HG02642 (cell line): Measurements from ENCODE around the gene CD4.
A peak's percentile ranks its signal among the peaks of the same experiment; 100 is the strongest.

Source experiments
- ATAC-seq: cut with Tn5 transposase; IDR thresholded peaks from one replicate; pipeline ENCODE4 v1.9.1; 2021; ENCODE audit warnings: mild to moderate bottlenecking; ENCODE audit not compliant: unreplicated experiment, poor library complexity

The CD4 gene

DNA sequence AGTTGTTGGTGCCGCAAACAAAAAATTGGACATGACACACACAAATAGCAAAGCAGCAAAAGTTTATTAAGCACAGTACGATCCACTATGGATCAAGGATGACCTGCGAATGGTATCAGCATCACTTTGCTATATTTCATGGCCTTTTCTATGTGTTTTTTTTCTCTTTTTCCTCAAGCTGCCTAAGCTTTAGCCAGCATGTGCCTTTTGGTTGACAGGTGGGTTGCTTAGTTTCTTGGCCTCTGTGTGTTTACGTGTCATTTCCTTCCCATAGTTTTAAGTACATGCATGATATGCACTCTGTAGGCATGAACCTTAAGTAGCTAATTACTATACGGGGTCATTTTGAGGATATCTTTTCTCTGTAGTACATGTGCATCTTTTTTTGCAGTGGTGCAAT is 9.8 kb downstream of the CD4 start:
- ATAC-seq, result no peak

- no peak for ATAC-seq
Observed at GRCh38 chr12:6807170-6807569, 17.8 kb downstream of the CD4 start.

DNA sequence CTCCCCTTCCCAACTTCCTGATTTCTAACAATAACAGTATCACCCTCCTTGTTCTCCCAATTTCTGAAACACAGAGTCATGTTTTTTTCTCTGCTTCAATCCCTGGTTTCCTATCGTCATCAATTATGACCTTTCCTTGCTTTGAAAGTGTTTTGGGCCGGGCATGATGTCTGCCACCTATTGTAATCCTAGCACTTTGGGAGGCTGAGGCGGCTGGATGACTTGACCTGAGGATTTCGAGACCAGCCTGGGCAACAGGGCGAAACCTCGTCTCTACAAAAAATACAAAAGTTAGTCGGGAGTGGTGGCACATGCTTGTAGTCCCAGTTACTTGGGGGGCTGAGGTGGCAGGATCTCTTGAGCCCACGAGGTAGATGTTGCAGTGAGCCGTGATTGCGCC is 19.7 kb downstream of the CD4 start:
- no peak for ATAC-seq

DNA sequence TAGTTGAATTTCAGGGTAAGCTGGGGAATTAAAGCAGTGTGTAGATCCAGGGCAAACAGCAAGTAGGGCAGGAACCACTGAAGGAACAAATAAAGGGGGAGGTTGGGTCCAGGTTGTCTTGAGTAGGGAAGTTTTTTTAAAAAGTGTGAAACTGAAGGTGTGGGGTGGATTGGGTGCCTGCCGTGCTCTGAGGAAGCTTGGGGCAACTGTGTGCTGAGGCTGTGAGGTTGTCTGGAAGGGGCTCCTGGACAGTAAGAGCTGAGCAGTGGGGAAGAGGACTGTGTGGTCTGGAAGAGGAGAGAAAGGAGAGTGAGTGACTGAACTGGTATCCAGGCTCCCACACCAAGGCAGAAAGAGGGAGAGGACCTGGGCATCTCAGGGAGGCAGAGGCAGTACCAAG is 21.4 kb downstream of the CD4 start:
- ATAC-seq, result no peak

- ATAC-seq, result no peak
Observed at GRCh38 chr12:6813363-6813762, 24.0 kb downstream of the CD4 start.

- ATAC-seq, result no peak
Observed at GRCh38 chr12:6816598-6816997, 27.3 kb downstream of the CD4 start.

GRCh38 chr12:6817098-6817497 is 27.8 kb downstream of the CD4 start:
- no peak for ATAC-seq

DNA sequence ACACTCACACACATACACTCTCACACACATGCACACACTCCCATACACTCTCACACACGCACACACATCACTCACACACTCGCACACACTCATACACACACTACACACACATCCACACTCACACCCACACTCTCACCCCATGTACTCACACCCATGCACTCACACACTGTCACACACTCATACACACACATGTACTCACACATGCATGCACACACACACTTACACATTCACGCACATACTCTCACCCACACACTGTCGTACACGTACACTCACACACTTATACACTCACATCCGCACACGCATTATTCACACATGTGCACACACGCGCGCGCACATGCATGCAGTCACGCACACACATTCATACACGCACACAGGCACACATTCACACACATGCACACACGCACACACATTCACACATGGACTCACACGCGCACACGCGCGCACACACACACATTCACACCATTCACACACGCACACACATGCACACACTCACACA is 28.4 kb downstream of the CD4 start:
- no peak for ATAC-seq

- no peak for ATAC-seq
Observed at GRCh38 chr12:6818222-6818621, 28.9 kb downstream of the CD4 start.

GRCh38 chr12:6818645-6819044 is 29.3 kb downstream of the CD4 start:
- ATAC-seq, result no peak

GRCh38 chr12:6819106-6820030 is 30.0 kb downstream of the CD4 start:
- no peak for ATAC-seq

DNA sequence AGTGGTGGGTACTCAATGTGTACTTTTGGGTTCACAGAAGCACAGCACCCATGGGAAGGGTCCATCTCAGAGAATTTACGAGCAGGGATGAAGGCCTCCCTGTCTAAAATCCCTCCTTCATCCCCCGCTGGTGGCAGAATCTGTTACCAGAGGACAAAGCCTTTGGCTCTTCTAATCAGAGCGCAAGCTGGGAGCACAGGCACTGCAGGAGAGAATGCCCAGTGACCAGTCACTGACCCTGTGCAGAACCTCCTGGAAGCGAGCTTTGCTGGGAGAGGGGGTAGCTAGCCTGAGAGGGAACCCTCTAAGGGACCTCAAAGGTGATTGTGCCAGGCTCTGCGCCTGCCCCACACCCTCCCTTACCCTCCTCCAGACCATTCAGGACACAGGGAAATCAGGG is 30.8 kb downstream of the CD4 start:
- no peak for ATAC-seq

- ATAC-seq, result no peak
Observed at GRCh38 chr12:6821591-6822425, 32.5 kb downstream of the CD4 start, which contains the start of gene GPR162. GPR162 (plus strand) TSS chr12:6821821; CDS start chr12:6823899, 2,078 bp downstream.

DNA sequence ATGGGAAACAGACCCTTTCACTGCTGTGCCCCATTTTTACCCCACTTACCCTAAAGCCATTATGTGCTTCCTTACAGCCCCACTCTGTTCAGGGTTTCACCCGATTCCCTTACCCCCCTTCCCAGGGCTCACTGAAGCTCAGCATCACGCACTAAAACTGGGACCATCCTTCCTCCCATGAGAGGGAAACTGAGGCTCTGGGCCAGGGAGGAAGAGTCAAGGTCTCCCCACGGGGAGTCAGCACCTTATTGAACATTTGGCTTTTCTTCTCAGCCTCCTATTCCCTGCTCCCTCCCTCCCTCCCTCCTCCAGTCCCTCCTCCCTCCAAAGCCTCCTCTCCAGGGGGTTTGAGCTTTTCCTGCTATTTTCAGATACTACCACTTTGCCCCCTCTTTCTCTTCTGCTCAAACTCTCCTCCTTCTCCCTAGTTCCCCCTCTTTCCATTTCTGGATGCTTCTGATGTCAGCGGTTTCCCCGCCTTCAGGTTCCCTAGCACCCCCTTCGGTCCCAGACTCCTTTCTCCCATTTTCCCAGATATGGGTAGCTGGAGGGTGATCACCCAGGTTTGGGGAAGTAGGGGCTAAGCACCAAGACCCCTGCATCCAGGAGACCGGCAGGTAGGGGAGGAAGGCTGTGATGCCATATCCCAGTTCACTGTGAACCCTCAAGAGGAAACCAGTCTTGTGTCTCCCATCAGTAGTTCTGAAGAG is 33.3 kb downstream of the CD4 start:
- no peak for ATAC-seq

GRCh38 chr12:6823182-6824084 is 34.1 kb downstream of the CD4 start:
- no peak for ATAC-seq

DNA sequence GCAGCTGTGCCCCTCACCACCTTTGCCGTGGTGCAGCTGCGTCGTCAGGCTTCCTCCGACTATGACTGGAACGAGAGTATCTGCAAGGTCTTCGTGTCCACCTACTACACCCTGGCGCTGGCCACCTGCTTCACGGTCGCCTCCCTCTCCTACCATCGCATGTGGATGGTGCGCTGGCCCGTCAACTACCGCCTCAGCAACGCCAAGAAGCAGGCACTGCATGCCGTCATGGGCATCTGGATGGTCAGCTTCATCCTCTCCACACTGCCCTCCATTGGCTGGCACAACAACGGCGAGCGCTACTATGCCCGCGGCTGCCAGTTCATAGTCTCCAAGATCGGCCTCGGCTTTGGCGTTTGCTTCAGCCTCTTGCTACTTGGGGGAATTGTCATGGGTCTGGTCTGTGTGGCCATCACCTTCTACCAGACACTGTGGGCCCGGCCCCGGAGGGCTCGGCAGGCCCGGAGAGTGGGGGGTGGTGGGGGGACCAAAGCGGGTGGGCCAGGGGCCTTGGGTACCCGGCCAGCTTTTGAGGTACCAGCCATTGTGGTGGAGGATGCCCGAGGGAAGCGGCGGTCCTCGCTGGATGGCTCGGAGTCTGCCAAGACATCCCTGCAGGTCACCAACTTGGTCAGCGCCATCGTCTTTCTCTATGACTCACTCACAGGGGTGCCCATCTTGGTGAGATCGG is 34.9 kb downstream of the CD4 start:
- ATAC-seq, result no peak

GRCh38 chr12:6824901-6825381 is 35.6 kb downstream of the CD4 start:
- no peak for ATAC-seq

DNA sequence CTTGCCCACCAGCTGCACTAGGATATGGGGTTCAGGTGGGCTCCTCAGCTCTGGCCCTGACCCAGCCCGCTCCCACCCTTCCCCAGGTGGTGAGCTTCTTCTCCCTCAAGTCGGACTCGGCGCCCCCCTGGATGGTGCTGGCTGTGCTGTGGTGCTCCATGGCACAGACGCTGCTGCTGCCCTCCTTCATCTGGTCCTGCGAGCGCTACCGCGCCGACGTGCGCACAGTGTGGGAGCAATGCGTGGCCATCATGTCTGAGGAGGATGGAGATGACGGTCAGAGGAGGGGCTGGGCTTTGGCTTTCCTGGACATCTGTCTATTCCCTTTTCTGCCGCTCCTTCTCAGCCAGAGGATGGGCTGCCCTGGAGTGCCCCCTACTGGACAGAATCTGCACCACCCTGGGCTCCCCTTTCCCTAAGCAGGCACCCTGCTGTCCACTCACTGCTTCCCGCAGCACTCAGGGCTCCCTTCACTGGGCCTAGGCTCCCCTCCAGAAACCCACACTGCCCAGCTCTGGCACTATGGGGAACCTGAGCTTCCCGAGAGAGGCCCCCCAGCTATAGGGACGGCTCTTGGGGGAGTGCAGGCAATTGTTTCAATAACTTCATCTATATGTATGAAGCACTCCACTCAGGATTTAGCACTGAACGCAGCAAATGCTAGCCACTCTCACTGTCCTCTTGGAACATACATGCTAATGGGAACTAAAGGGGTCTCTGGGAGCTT is 36.2 kb downstream of the CD4 start:
- peak; percentile 41 for ATAC-seq
